Stimulated activated CD8-positive, alpha-beta memory T cell treated with anti-CD3 and anti-CD28 coated beads, Interleukin-15, amount 100 ng/mL, for 1 hour (primary cell): ENCODE results near the gene TRIP12.
"Not testable (repeated sequence)": the region's sequence is repeated elsewhere in the genome, so short reads cannot be mapped to it uniquely, and the experiment has no call there.

ENCODE experiments used
- DNase-seq: peaks from one replicate; pipeline ENCODE4 v3.0.0-alpha.2; 2020; ENCODE audit warnings: low read depth

Gene TRIP12

DNA sequence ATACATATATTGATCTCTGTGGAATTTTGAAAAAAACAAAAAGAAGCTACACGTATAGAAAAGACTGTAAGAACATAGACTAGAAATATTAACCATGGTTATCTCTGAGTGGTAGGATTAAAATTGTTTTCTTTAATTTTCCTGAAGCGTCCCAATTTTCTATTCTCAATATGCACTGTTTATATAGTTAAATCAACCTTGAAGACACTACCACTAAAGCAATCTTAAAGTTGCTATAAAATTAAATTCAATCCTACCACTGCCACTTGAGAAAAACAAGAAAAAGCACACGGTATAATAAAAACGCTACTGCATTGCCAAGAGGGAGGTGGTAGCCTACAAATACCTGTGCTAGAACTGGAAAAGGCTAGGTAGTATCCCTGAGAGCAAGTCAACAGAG is 47.2 kb downstream of the TRIP12 start:
- DNase-seq: no peak

DNA sequence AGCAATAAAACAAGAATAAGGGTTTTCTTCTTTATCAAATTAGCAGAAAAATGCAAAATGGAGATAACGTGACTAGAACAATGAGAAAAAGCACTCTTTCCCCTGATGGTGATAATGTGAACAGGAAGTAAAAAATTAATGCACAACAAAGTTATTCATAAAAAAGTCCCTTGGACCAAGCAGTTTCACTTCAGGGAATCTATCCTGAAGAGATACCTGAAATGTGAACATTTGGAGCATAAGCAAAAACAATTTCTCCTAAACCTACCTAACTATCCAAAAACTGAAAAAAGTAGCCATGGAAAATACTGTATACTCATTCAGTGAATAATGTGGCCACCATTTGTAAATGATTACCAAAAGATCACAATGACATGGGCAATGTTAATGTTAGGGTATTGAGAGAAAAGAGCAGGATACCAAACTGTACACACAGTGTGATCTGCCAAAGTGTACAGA is 48.7 kb downstream of the TRIP12 start:
- no peak for DNase-seq

DNA sequence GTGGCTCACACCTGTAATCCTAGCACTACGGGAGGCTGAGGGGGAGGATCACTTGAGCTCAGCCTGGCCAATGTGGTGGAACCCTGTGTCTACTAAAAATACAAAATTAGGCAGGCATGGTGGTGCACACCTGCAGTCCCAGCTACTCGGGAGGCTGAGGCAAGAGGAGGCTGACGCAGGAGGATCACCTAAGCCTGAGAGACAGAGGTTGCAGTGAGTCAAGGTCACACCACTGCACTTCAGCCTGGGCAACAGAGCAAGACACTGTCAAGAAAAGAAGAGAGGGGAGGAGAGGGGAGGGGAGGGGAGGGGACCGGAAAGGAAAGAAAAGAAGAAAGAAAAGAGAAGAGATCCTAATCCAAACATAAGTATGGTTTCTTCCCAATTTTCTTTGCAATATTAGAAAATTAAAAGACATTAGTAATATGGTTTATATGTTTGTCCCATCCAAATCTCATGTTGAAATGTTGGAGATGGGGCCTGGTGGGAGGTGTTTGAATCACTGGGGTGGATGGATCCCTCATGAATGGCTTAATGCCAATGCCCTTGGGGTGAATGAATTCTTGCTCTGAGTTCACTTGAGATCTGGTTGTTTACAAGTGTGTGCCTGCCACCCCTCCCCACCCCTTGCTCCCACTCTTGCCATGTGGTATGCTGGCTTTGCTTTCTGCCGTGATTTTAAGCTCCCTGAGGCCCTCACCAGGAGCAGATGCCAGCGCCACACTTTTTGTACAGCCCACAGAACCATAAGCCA is 50.7 kb downstream of the TRIP12 start:
- no peak for DNase-seq

DNA sequence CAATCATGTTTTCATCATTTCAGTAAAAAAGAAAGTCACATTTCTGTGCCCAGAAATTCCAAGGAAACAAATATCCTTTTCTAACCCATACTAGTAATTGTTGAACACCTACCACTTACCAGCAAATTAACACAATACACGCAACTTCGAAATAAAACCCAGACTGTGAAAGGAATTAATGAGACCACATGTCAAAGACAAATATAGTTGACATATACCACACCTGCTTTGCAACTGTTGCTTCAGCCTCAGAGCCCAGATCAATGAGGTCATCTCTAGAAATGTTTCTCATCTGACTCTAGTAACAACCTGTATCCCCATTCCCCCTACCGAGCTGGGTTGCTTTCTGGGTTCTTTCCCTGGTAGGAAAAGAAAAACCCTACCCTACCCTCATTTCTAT is 52.6 kb downstream of the TRIP12 start:
- no peak for DNase-seq

DNA sequence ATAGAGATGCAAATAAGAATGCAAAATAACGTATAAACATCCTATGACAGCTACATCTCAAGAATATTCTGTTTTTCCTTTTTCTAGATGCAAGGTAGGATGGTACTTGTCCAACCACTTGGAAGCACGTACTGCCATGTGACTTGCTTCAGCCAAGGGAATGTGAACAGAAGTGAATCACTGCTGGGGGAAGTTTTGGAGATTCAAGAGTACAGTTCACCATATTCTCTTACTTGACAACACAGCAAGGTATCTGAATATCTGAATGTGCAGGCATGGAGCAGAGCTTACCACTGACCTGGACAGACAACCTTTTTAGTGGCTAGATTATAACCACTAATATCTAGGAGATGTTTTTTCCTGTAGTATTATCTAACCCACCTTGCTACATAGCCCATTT is 53.0 kb downstream of the TRIP12 start:
- no peak for DNase-seq

DNA sequence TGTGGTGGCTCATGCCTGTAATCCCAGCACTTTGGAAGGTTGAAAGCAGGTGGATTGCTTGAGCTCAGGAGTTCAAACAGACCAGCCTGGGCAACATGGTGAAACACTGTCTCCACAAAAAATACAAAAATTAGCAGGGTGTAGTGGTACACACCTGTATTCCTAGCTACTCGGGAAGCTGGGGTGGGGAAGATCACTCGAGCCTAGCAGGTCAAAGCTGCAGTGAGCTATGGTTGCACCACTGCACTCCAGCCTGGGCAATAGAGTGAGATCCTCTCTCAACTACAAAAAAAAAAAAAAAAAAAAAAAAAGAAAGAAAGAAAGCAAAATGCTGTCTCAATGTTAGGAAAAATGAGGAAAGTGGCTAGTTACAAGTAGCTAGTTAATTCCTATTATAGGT is 56.8 kb downstream of the TRIP12 start:
- DNase-seq: no peak

DNA sequence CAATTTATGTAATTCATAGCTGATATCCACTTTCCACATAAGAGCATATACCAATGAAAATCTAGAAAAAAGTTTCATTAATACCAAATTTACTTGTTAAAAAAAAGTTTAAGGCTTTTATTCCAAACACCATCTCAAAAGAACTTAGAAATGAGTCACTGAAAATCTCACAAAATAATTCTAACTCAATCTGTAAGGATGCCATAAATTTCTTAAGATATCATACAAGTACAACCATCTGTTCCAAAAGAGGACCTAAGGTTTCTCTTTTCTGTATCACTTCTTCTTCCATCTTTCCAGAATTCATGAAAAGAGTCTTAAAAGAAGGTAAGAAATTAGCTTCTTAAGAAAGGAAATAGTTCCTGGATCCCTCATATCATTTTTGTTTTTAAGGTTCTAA is 60.4 kb downstream of the TRIP12 start:
- DNase-seq: no peak

DNA sequence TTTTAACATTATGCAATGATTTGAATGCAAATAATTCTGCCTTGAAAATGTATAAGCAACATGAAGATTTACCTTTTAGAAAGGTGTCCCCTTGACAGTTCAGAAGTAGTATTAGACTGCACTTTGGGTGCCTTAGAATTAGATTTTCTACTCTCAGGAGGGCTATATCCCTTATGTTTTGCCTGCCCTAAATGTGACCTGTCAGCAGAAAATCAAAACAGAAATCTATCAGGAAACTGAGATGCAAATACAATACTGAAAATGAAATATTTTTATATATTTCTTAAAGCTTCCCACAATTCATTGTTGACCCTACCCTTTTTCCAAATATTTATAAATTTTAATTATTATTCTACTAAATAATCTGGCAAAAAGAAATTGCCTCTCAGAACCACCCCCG is 61.5 kb downstream of the TRIP12 start:
- no peak for DNase-seq

DNA sequence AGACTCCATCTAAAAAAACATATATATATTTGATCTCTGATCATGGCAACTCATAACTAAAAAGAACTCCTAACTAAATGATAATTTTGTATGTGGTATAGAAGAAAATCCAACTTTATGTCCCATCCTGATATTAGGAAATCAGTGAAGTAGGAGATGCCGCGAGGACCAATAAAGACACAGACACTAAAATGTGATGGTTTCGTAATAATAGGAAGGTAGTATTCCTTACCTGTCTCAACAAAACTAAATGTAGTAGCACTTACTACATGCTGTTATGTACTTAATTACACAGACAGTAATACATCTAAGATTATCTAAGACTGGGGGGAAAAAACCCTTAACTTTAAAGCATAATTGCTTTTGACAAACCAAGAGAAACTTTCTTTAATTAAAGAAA is 63.5 kb downstream of the TRIP12 start:
- no peak for DNase-seq

DNA sequence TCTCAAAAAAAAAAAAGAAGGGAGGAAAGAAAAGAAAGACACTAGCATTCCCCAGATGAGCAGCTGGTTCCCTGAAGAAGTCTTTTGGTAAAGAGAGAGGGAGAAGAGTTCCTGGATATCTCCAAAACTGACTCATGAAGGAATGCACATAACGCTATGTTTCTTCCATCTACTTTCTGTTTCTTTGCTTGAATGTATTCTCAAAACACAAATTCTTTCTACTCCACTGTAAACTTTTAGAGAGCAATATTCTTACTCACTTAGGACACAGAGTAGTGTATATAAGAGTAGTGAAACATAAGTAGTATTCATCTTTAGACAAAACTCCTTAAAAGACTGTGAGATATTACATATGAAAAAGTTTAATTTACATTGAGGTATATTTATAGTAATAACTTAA is 64.2 kb downstream of the TRIP12 start:
- no peak for DNase-seq

DNA sequence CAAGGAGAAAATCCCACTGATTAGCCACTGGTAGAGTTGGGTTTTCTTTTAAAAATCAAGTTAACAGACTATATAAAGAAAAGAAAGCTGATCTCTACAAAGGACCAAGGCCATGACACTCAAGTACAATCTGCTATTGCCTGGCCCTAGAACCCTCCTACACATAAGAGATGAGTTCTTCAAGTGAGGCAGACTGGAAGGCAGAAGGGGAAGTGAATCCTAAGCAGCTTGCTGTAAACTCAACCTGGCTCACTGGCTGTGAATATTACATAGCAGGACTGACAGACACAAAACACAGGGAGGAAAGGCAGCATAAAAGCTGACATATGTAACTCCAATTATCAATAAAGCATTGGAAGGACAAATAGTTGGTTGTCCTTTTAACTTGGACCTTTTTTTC is 65.4 kb downstream of the TRIP12 start:
- no peak for DNase-seq

DNA sequence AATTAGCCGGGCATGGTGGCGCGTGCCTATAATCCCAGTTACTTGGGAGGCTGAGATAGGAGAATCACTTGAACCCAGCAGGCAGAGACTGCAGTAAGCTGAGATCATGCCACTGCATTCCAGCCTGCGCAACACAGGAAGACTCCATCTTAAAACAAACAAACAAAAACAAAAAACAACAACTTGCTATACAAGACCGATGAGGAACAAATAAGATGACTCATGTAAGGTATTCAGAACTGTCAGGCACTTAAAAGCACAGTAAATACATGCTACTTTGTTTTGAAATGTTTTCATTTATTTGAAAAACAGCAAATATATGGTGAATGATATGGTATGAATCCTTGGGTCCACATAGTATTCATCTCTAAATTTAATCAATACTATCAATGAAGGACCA is 66.7 kb downstream of the TRIP12 start:
- DNase-seq: no peak

DNA sequence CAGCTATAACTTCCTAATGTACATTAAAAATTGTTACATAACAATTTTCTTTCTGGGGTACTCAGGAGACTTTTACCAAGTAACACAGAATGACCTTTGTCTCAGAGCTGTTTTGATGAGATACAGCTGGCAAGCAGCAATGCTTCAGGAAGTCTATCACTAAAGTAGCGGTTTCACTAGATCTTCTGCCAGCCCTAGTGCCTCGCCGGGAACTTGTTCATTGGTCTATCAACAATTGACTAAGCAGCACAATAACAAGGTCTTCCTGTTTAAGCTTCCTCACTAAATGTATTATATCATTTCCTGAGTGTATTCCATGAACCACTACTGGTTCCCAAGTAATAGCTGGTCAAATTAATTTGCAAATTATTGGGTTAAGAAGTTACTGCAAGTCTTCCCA is 69.2 kb downstream of the TRIP12 start:
- peak; percentile 15 for DNase-seq

DNA sequence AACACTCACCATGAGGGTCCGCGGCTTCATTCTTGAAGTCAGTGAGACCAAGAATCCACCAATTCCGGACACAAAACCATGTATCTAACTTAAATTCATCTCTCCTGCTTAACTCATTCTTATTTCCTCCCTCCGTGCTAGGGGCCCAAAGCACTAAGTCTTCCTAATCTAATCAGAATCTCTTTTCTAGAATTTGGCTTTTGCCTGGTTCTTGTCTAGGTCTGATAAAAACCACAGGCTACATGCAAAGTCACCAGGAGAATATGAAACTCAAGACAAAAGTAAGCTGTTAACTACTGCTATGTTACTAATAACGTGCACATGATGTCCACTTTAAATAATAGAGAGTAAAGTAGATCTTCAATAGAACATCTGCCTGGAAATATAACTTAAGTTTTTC is 69.9 kb downstream of the TRIP12 start:
- no peak for DNase-seq

DNA sequence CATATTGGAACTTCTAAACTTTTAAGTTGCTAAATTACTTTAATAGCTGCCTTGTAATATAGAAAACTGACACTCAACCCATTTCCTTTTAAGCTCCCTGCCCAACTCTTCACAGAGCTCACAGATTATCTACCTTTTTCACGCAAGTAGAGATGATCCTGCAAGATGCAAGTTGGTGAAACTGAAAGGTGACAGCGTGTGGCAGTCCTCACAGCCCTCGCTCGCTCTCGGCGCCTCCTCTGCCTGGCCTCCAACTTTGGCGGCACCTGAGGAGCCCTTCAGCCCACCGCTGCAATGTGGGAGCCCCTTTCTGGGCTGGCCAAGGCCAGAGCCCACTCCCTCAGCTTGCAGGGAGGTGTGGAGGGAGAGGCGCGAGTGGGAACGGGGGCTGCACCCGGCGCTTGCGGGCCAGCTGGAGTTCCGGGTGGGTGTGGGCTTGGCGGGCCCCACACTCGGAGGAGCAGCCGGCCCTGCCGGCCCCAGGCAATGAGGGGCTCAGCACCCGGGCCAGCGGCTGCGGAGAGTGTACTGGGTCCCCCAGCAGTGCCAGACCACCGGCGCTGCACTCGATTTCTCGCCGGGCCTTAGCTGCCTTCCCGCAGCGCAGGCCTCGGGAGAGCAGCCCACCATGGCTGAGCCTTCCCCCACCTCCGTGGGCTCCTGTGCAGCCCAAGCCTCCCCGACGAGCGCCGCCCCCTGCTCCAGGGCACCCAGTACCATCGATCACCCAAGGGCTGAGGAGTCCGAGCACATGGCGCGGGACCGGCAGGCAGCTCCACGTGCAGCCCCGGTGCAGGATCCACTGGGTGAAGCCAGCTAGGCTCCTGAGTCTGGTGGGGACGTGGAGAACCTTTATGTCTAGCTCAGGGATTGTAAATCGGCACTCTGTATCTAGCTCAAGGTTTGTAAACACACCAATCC is 71.2 kb downstream of the TRIP12 start:
- DNase-seq: not testable (repeated sequence)

DNA sequence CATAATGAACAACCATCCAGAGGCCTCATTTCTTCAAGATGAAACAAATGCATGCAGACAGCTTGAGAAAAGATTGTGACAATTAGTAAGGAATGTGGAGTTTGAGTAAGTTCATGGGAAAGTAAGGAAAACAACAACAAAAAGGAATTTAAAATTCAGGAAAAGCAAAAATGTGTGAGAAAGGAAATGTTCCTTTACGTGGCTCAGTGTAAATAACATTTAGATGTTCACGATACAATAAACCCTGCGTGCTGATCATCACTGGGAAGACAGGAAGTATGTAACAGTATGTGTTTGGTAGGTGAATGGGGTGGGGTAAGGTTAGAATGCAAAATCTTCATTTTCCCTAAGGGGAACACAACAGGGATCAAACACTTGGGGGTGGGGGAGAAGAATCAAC is 72.7 kb downstream of the TRIP12 start:
- no peak for DNase-seq

DNA sequence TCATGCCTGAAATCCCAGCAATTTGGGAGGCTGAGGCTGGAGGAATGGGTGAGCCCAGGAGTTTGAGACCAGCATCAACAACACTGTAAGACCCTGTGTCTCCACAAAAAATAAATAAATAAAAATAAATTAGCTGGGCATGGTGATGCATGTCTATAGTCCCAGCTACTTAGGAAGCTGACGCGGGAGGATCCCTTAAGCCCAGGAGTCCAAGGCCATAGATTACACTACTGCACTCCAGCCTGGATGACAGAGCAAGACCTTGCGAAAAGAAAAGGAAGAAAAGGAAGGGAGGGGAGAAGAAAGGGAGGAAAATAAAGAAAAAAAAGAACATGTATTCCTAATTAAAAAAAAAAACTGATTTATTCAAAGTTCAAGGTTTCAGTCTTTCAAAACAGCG is 78.2 kb downstream of the TRIP12 start:
- no peak for DNase-seq

DNA sequence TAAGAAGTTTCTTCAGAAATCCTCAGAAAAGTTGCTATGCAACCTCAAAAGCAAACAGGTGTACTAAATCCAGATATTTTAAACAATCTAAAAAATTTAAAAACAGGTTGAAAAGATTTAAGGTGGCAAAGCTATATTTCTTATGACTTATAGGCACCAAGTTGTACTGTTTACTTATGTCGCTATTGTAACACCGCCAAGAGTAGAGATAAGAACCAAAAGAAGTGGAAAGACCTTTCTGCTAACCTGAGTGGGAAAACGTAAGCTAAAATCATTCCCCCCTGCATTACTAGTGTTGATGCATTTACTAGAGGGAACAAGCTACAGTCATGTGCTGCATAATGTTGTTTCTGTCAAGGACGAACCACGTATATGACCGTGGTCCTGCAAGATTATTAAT is 83.1 kb downstream of the TRIP12 start:
- DNase-seq: no peak

DNA sequence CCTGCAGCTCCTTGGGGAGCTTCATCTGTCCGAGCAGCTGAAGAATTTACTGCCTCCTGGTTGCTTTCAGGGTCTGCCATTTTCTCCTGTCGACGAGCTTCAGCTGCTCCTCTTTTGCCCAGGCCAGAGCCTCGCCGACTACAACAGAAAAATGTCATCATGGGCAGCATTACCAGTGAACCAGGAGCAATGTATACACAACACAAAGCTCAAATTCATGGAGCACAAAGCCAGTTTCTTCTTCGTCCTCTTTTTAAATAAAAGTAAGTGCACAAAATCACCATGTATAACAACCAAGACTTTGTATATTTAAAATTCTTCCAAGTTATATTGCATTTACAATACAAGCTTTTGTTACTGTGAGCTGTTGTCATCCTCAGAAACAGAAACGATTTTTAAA is 85.0 kb downstream of the TRIP12 start:
- no peak for DNase-seq

DNA sequence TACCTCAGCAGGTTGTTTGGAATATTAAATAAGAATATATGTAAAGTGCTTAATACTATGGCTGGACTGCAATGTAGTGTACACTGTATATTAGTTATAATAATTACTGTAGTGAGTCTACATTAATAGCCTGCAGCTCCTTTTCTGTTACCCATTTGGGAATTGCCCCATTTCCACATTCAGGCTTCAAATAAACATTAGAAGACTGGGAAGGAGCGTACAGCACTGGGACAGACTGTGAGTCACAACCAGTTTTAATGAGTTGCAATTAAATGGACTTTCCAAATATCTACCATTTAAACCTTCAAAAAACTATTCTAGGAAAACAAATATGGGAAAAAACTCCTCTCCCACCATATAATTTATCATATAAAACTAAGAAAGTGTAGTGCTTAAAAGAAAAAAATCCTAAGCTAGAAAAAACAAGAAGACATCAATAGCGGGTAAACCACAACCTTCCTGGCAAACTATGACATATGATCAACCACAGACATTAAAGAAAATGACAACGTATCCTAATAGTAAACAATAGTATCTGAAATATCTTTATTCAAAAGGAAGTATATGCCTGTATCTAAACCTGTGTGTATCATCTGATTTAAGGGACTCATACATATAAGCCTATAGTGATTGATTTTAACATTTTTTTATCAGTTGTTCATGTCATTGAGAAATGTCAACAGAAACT is 86.1 kb downstream of the TRIP12 start:
- DNase-seq: no peak

DNA sequence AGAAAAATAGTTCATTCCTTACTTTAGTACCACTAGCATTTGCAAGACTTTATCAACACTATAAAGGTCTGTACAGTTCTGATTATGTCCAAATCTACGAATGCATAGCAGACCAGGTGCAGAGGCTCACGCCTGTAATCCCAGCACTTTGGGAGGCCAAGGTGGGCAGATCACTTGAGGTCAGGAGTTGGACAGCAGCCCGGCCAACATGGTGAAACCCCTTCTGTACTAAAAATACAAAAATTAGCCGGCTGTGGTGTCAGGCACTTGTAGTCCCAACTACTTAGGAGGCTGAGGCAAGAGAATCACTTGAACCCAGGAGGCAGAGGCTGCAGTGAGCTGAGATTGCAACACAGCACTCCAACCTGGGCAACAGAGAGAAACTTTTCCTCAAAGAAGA is 87.4 kb downstream of the TRIP12 start:
- DNase-seq: not testable (repeated sequence)

DNA sequence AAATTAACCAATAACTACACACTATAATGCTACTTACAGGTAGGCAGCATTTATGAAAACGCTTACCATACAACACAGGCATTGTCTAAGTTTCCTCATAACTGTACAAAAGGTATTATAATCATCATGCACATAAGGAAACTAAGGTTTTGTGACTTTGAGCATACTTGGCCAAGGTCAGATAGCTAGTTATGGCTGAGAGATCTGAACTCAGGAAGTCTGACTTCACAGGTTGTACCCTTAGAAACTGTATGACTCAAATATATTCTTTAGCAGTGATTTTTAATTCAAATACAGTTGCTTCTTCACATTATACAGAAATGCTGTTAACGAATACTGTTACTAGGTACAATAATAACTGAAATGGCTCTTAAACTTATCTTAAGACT is 89.3 kb downstream of the TRIP12 start:
- no peak for DNase-seq
